H9 (cell line): Measurements from ENCODE around the gene NDUFB4. TPM values are rescaled to one million over a fixed set of nuclear protein-coding genes. Genes with fewer than 3 reads are reported as not detected.
"Not testable (repeated sequence)": the region's sequence is repeated elsewhere in the genome, so short reads cannot be mapped to it uniquely, and the experiment has no call there.

Experiments used
- DNase-seq: peaks from one replicate; pipeline ENCODE4 v3.0.0-alpha.2; 2017
- H2AFZ ChIP-seq: one replicate; pipeline ENCODE4 v1.6.1; 2013; ENCODE audit warnings: mild to moderate bottlenecking, low read length, control low read depth, moderate library complexity
- H2AK5ac ChIP-seq: 2 replicates; pipeline ENCODE4 v1.6.1; 2013; ENCODE audit warnings: low read length, control low read depth, mixed read lengths; ENCODE audit not compliant: insufficient read length
- H2BK120ac ChIP-seq: one replicate; pipeline ENCODE4 v1.6.1; 2013; ENCODE audit warnings: low read depth, mild to moderate bottlenecking, low read length, control low read depth, inconsistent platforms; ENCODE audit not compliant: poor library complexity, severe bottlenecking
- H2BK12ac ChIP-seq: 2 replicates; pipeline ENCODE4 v1.6.1; 2013; ENCODE audit warnings: low read length, control low read depth, mixed read lengths, low read depth; ENCODE audit not compliant: insufficient read length
- H2BK15ac ChIP-seq: 2 replicates; pipeline ENCODE4 v1.6.1; 2013; ENCODE audit warnings: low read depth, low read length, control low read depth
- H2BK20ac ChIP-seq: one replicate; pipeline ENCODE4 v1.6.1; 2013; ENCODE audit warnings: low read depth, mild to moderate bottlenecking, low read length, control low read depth, inconsistent platforms; ENCODE audit not compliant: poor library complexity, severe bottlenecking
- H2BK5ac ChIP-seq: 2 replicates; pipeline ENCODE4 v1.6.1; 2013; ENCODE audit warnings: low read length, control low read depth, mixed read lengths; ENCODE audit not compliant: insufficient read length
- H3K14ac ChIP-seq: 2 replicates; pipeline ENCODE4 v1.6.1; 2013; ENCODE audit warnings: low read length, control low read depth; ENCODE audit not compliant: insufficient read depth
- H3K18ac ChIP-seq: 2 replicates; pipeline ENCODE4 v1.6.1; 2013; ENCODE audit warnings: low read depth, mild to moderate bottlenecking, mixed read lengths, low read length, control low read depth; ENCODE audit not compliant: insufficient read length
- H3K23ac ChIP-seq: 2 replicates; pipeline ENCODE4 v1.6.1; 2013; ENCODE audit warnings: low read length, control low read depth, mixed read lengths, low read depth; ENCODE audit not compliant: insufficient read length
- H3K23me2 ChIP-seq: 2 replicates; pipeline ENCODE4 v1.6.1; 2013; ENCODE audit warnings: low read depth, mild to moderate bottlenecking, mixed read lengths, low read length, control low read depth; ENCODE audit not compliant: insufficient read length, poor library complexity, severe bottlenecking
- H3K27ac ChIP-seq: 2 replicates; pipeline ENCODE4 v1.5.1; 2013; ENCODE audit warnings: low read length, control low read depth, mixed read lengths, low read depth; ENCODE audit not compliant: insufficient read length
- H3K27me3 ChIP-seq: 2 replicates; pipeline ENCODE4 v1.6.1; 2013; ENCODE audit warnings: low read length, control low read depth, inconsistent platforms; ENCODE audit not compliant: insufficient read depth
- H3K4ac ChIP-seq: 2 replicates; pipeline ENCODE4 v1.6.1; 2013; ENCODE audit warnings: low read depth, mild to moderate bottlenecking, control low read depth, inconsistent platforms, low read length, moderate library complexity
- H3K4me1 ChIP-seq: 2 replicates; pipeline ENCODE4 v1.6.1; 2013; ENCODE audit warnings: low read length, control low read depth, inconsistent platforms; ENCODE audit not compliant: insufficient read depth
- H3K4me2 ChIP-seq: 2 replicates; pipeline ENCODE4 v1.6.1; 2013; ENCODE audit warnings: low read length, control low read depth, mixed read lengths; ENCODE audit not compliant: insufficient read length, insufficient read depth
- H3K56ac ChIP-seq: 2 replicates; pipeline ENCODE4 v1.6.1; 2013; ENCODE audit warnings: low read depth, mild to moderate bottlenecking, mixed read lengths, low read length, control low read depth; ENCODE audit not compliant: insufficient read length
- H3K79me1 ChIP-seq: 2 replicates; pipeline ENCODE4 v1.6.1; 2013; ENCODE audit warnings: low read depth, mild to moderate bottlenecking, moderate library complexity, low read length, control low read depth, inconsistent platforms; ENCODE audit not compliant: insufficient read depth, poor library complexity, severe bottlenecking
- H3K79me2 ChIP-seq: 2 replicates; pipeline ENCODE4 v1.6.1; 2013; ENCODE audit warnings: low read length, control low read depth, inconsistent platforms; ENCODE audit not compliant: insufficient read depth
- H3K9ac ChIP-seq: 2 replicates; pipeline ENCODE4 v1.6.1; 2013; ENCODE audit warnings: low read length, control low read depth, mixed read lengths; ENCODE audit not compliant: insufficient read length; ENCODE audit errors: extremely low read depth
- H3K9me3 ChIP-seq: one replicate; pipeline ENCODE4 v1.6.1; 2013; ENCODE audit warnings: low read depth, low read length, inconsistent platforms; ENCODE audit not compliant: control insufficient read depth
- H3T11ph ChIP-seq: one replicate; pipeline ENCODE4 v1.6.1; 2013; ENCODE audit warnings: mild to moderate bottlenecking, low read length, control low read depth, inconsistent platforms
- H4K20me1 ChIP-seq: one replicate; pipeline ENCODE4 v1.6.1; 2013; ENCODE audit not compliant: control insufficient read depth, insufficient read length, insufficient read depth
- H4K5ac ChIP-seq: 2 replicates; pipeline ENCODE4 v1.6.1; 2013; ENCODE audit warnings: low read depth, mild to moderate bottlenecking, mixed read lengths, low read length, control low read depth; ENCODE audit not compliant: insufficient read length
- H4K8ac ChIP-seq: replicated peaks from 2 replicates; pipeline ENCODE4 v1.6.1; 2013; ENCODE audit warnings: low read length, control low read depth, mixed read lengths, low read depth; ENCODE audit not compliant: insufficient read length
- H4K91ac ChIP-seq: 2 replicates; pipeline ENCODE4 v1.6.1; 2013; ENCODE audit warnings: low read depth, mild to moderate bottlenecking, moderate library complexity, mixed read lengths, low read length, control low read depth; ENCODE audit not compliant: insufficient read length
- H3K27ac Mint-ChIP-seq, 3 experiments: 2 replicates in 2 of 3; 3 replicates in 1 of 3; pipeline ENCODE4 v1.8.0; 2020 to 2021; ENCODE audit warnings: mixed read lengths in 3 of 3, mild to moderate bottlenecking in 1 of 3, moderate library complexity in 1 of 3
- H3K27me3 Mint-ChIP-seq: 2 replicates; pipeline ENCODE4 v1.8.0; 2021; ENCODE audit warnings: low read depth, mild to moderate bottlenecking, moderate library complexity, mixed read lengths
- H3K36me3 Mint-ChIP-seq, 3 experiments: 2 replicates in 2 of 3; 3 replicates in 1 of 3; pipeline ENCODE4 v1.8.0; 2020 to 2021; ENCODE audit warnings: low read depth in 3 of 3, mixed read lengths in 3 of 3; ENCODE audit not compliant: insufficient read depth in 1 of 3
- H3K4me1 Mint-ChIP-seq, 2 experiments: 2 replicates each; pipeline ENCODE4 v1.8.0; 2020; ENCODE audit warnings: mixed read lengths in 2 of 2
- H3K4me3 Mint-ChIP-seq, 2 experiments: 2 replicates in 1 of 2; 3 replicates in 1 of 2; pipeline ENCODE4 v1.8.0; 2020 to 2021; ENCODE audit warnings: mild to moderate bottlenecking in 2 of 2, mixed read lengths in 2 of 2, moderate library complexity in 1 of 2
- H3K9me3 Mint-ChIP-seq, 2 experiments: 2 replicates in 1 of 2; 3 replicates in 1 of 2; pipeline ENCODE4 v1.8.0; 2020; ENCODE audit warnings: mild to moderate bottlenecking in 2 of 2, mixed read lengths in 2 of 2, moderate library complexity in 1 of 2
- CTCF ChIP-seq: fragments of 200-600 bp; sonication (generic); conservative IDR thresholded peaks from 3 replicates; pipeline ENCODE4 v1.8.0; 2021; ENCODE audit warnings: antibody characterized with exemption, mild to moderate bottlenecking
- WGBS: extraction: QIAGEN DNeasy Blood & Tissue Kit; methylation state at CpG from one replicate; pipeline ENCODE4 v1.1.7; 2013; ENCODE audit warnings: missing lambda C conversion rate, low lambda C conversion rate, mixed read lengths; ENCODE audit not compliant: insufficient read length; ENCODE audit errors: extremely low coverage; 5-methylcytosine and 5-hydroxymethylcytosine counted together
- total RNA-seq: library from RNA; stranded (reverse); gene quantifications from 2 replicates; pipeline ENCODE4 v1.2.1, GENCODE V29; 2021

The NDUFB4 gene
- total RNA-seq, 1 experiment from 2014 or later: 217 TPM

GRCh38 chr3:120637851-120638559 is 41.9 kb downstream of the NDUFB4 start:
- no peaks in the 10 kb centered on the region for H4K20me1 ChIP-seq
- no peak overlapping the region for H3K27ac ChIP-seq
- Mint-ChIP-seq H3K4me3 (no peak overlapping the region), H3K9me3 (peaks cover 4 to 8% of the 10 kb centered on the region in 2 experiments; a peak in 4 of 5 replicates), H3K27ac (no peak overlapping the region; a peak in 1 of 7 replicates), H3K4me1 (peaks cover 10 to 11% of the 10 kb centered on the region in 2 experiments), H3K27me3 (no peaks in the 10 kb centered on the region), H3K36me3 (peaks cover 3 to 10% (median 5%) of the 10 kb centered on the region in 3 experiments; a peak in 4 of 7 replicates)
- H3K23ac ChIP-seq: no peak overlapping the region
- H3K56ac ChIP-seq: no peak overlapping the region
- H2AK5ac ChIP-seq: no peak overlapping the region
- DNase-seq: no peak
- H2BK15ac ChIP-seq: no peak overlapping the region
- TF ChIP-seq CTCF: no peak
- H3K4me2 ChIP-seq: no peak overlapping the region
- no peak overlapping the region for H4K5ac ChIP-seq
- H2BK20ac ChIP-seq: no peak overlapping the region
- no CpG with 5 or more reads among the region's 6 CpGs for WGBS
- H2BK120ac ChIP-seq: no peak overlapping the region
- H3K23me2 ChIP-seq: no peaks in the 10 kb centered on the region
- no peak overlapping the region for H3T11ph ChIP-seq
- H3K79me2 ChIP-seq: no peaks in the 10 kb centered on the region
- H2BK5ac ChIP-seq: no peak overlapping the region
- no peak overlapping the region for H2AFZ ChIP-seq
- H3K9ac ChIP-seq: no peak overlapping the region
- H4K8ac ChIP-seq: no peak overlapping the region
- H2BK12ac ChIP-seq: no peak overlapping the region
- no peak overlapping the region for H4K91ac ChIP-seq
- H3K9me3 ChIP-seq: no peaks in the 10 kb centered on the region
- no peaks in the 10 kb centered on the region for H3K4me1 ChIP-seq
- H3K4ac ChIP-seq: no peak overlapping the region
- H3K18ac ChIP-seq: no peak overlapping the region
- H3K14ac ChIP-seq: no peak overlapping the region
- no peaks in the 10 kb centered on the region for H3K27me3 ChIP-seq
- H3K79me1 ChIP-seq: no peaks in the 10 kb centered on the region

GRCh38 chr3:120638820-120639219 is 42.7 kb downstream of the NDUFB4 start:
- not testable (repeated sequence) for H3K9me3 ChIP-seq, H3K27ac ChIP-seq, H3T11ph ChIP-seq, H3K79me2 ChIP-seq, H2BK5ac ChIP-seq, H2AK5ac ChIP-seq, H3K18ac ChIP-seq, H3K4ac ChIP-seq, H3K4me2 ChIP-seq, H3K4me1 ChIP-seq, H3K23ac ChIP-seq, H3K56ac ChIP-seq, H3K79me1 ChIP-seq, H2BK15ac ChIP-seq, H4K20me1 ChIP-seq, H4K5ac ChIP-seq, H3K4me1 Mint-ChIP-seq, H2AFZ ChIP-seq, H4K91ac ChIP-seq, H3K23me2 ChIP-seq, H3K27me3 Mint-ChIP-seq, H2BK12ac ChIP-seq, H3K4me3 Mint-ChIP-seq, H3K27ac Mint-ChIP-seq, DNase-seq, H3K14ac ChIP-seq, H3K9ac ChIP-seq, H4K8ac ChIP-seq, H3K27me3 ChIP-seq, H2BK20ac ChIP-seq, H2BK120ac ChIP-seq, H3K9me3 Mint-ChIP-seq
- no CpG with 5 or more reads among the region's 4 CpGs for WGBS
- H3K36me3 Mint-ChIP-seq: peaks cover 3 to 10% (median 5%) of the 10 kb centered on the region in 3 experiments; a peak in 4 of 7 replicates
